K562 (cell line): ENCODE data around the gene PLEKHA7. TPM values are rescaled to one million over a fixed set of nuclear protein-coding genes. Genes with fewer than 3 reads are reported as not detected.

Experiments used
- ARNT ChIP-seq, 2 experiments: fragments of 450-650 bp; IDR thresholded peaks; 2 replicates each; pipeline ENCODE4 v1.6.1; 2016; ENCODE audit warnings: mild to moderate bottlenecking in 1 of 2
- DIDO1 ChIP-seq: fragments of 450-650 bp; IDR thresholded peaks from 2 replicates; pipeline ENCODE4 v1.6.1; 2016; ENCODE audit warnings: low read depth, missing biosample characterization, missing genetic modification characterization
- ID3 ChIP-seq, 2 experiments: fragments of 250-450 bp in 1 of 2; fragments of 450-650 bp in 1 of 2; sonication (Bioruptor Pico) in 1 of 2; IDR thresholded peaks; 2 replicates each; pipeline versions ENCODE4 v1.6.1 to v1.8.0; 2016 to 2021; ENCODE audit warnings: mild to moderate bottlenecking in 2 of 2, moderate library complexity in 2 of 2, missing compliant biosample characterization in 1 of 2, missing genetic modification characterization in 1 of 2
- NBN ChIP-seq: fragments of 450-650 bp; IDR thresholded peaks from 2 replicates; pipeline ENCODE4 v1.6.1; 2016; ENCODE audit warnings: low read depth, mild to moderate bottlenecking
- POLR2G ChIP-seq: fragments of 200-400 bp; formaldehyde crosslinking; IDR thresholded peaks from 2 replicates; pipeline ENCODE4 v1.6.1; 2017; ENCODE audit warnings: low read depth, mild to moderate bottlenecking, antibody characterized with exemption, low read length, moderate library complexity
- PTRF ChIP-seq: fragments of 450-650 bp; IDR thresholded peaks from 2 replicates; pipeline ENCODE4 v1.6.1; 2016; ENCODE audit warnings: mild to moderate bottlenecking, missing genetic modification characterization, missing compliant biosample characterization
- SIN3A ChIP-seq, 2 experiments: fragments of 150-350 bp in 1 of 2; IDR thresholded peaks; 2 replicates each; pipeline ENCODE4 v1.6.1; 2011 to 2016; ENCODE audit warnings: borderline replicate concordance in 2 of 2, low read depth in 2 of 2, low read length in 2 of 2, mild to moderate bottlenecking in 2 of 2, moderate library complexity in 2 of 2; ENCODE audit not compliant: control insufficient read depth in 1 of 2
- polyA plus RNA-seq, 8 experiments: library from polyadenylated mRNA; depleted of rRNA in 4 of 8; stranded (reverse) in 5 of 8; unstranded in 3 of 8; fragments of >200 nt; fragmentation: Nextera tagmentation in 2 of 8; fragmentation: Illumina TruSeq in 1 of 8; extraction: Ambion mirVana in 2 of 8; extraction: Trizol in 1 of 8; gene quantifications; 2 replicates each; pipeline versions ENCODE4 v1.2.1 to v1.2.3, GENCODE V29; 2011 to 2014; ENCODE audit warnings: inconsistent platforms in 1 of 8, missing spikeins in 1 of 8
- total RNA-seq, 7 experiments: library from RNA; depleted of rRNA in 6 of 7; stranded (reverse); fragments of >200 nt in 6 of 7; fragmentation: Illumina TruSeq in 2 of 7; extraction: Trizol in 2 of 7; gene quantifications; 2 replicates each; pipeline versions ENCODE4 v1.2.1 to v1.2.3, GENCODE V29; 2011 to 2021; ENCODE audit warnings: low replicate concordance in 1 of 7
- TF ChIP-seq, protein P1 (sequence below): fragments of 450-650 bp; IDR thresholded peaks from 2 replicates; pipeline ENCODE4 v1.6.1; 2017; ENCODE audit warnings: antibody characterized with exemption, mild to moderate bottlenecking
- TF ChIP-seq, protein P2 (sequence below), 2 experiments: fragments of 450-650 bp in 1 of 2; sonication (generic) in 1 of 2; formaldehyde crosslinking in 1 of 2; IDR thresholded peaks; 2 replicates each; pipeline versions ENCODE4 v1.7.1 to v1.9.0; 2016 to 2022; ENCODE audit warnings: inconsistent platforms in 1 of 2, mild to moderate bottlenecking in 1 of 2, missing genetic modification reagents in 1 of 2

Gene PLEKHA7
- total and polyA plus RNA-seq, 9 of the 15 experiments (the other 6 are each of a cell fraction or from before 2014, with no cell fraction given) = 0.06 to 0.77 (median 0.20) TPM; not detected in 1

DNA sequence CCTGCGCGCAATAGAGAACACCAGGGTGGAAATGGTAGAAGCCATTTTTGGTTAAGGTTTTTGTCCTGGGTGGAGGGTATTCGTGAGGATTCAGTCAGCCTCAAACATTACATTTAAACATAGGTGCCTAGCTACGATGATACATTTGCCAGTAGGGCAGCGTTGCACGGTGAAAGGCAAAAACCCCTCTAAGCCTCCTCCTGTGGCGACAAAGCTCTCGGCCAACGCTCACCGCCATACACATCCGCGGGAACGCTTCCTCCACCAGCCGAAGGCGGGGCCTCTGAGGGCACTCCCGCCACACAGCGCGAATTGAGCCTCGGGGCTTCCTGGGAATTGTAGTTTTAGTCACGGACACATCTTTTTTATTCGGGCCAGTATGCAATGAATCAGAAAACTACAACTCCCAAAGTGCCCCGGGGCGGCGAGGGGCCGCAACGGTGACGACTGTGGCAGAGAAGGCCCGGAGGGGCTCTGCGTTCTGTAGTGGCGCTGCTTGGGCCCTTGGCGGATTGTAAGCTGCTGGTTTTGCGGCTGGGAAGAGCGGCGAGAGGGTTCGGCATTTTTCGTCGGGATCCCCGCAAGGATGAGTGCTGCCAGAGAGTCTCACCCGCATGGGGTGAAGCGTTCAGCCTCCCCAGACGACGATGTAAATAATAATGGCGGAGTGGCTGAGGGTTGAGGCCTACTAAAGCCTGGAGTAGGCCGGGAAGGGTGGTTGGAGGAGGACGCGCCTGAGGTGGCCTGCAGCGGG is 275.8 kb downstream of the PLEKHA7 start, which contains the start of gene C11orf58 (continued):
- TF ChIP-seq, protein P1, sequence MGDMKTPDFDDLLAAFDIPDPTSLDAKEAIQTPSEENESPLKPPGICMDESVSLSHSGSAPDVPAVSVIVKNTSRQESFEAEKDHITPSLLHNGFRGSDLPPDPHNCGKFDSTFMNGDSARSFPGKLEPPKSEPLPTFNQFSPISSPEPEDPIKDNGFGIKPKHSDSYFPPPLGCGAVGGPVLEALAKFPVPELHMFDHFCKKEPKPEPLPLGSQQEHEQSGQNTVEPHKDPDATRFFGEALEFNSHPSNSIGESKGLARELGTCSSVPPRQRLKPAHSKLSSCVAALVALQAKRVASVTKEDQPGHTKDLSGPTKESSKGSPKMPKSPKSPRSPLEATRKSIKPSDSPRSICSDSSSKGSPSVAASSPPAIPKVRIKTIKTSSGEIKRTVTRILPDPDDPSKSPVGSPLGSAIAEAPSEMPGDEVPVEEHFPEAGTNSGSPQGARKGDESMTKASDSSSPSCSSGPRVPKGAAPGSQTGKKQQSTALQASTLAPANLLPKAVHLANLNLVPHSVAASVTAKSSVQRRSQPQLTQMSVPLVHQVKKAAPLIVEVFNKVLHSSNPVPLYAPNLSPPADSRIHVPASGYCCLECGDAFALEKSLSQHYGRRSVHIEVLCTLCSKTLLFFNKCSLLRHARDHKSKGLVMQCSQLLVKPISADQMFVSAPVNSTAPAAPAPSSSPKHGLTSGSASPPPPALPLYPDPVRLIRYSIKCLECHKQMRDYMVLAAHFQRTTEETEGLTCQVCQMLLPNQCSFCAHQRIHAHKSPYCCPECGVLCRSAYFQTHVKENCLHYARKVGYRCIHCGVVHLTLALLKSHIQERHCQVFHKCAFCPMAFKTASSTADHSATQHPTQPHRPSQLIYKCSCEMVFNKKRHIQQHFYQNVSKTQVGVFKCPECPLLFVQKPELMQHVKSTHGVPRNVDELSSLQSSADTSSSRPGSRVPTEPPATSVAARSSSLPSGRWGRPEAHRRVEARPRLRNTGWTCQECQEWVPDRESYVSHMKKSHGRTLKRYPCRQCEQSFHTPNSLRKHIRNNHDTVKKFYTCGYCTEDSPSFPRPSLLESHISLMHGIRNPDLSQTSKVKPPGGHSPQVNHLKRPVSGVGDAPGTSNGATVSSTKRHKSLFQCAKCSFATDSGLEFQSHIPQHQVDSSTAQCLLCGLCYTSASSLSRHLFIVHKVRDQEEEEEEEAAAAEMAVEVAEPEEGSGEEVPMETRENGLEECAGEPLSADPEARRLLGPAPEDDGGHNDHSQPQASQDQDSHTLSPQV = peak; percentile 95
- TF ChIP-seq DIDO1 (peak; percentile 71; the same call in 1 of the 2 replicates), NBN (0 out of 2 replicates have a peak, but pooled peaks have one; percentile 10), POLR2G (peak; percentile 95), ID3 (CRISPR knock-in tag; IDR thresholded peaks at IDR 0.05) (no peak), ID3 (tag; IDR thresholded peaks at IDR 0.05) (peak; percentile 71; the same call in 1 of the 2 replicates), ARNT (IDR thresholded peaks at IDR 0.05) (no peak), SIN3A (IDR thresholded peaks at IDR 0.05; ENCODE audit: borderline replicate concordance in 2 of 2, control insufficient read depth in 1 of 2, low read depth in 2 of 2, low read length in 2 of 2) (peak in 1 of 2 experiments; percentile 43; a peak in 2 of 4 replicates), PTRF (tag) (no peak)
- TF ChIP-seq, protein P2, sequence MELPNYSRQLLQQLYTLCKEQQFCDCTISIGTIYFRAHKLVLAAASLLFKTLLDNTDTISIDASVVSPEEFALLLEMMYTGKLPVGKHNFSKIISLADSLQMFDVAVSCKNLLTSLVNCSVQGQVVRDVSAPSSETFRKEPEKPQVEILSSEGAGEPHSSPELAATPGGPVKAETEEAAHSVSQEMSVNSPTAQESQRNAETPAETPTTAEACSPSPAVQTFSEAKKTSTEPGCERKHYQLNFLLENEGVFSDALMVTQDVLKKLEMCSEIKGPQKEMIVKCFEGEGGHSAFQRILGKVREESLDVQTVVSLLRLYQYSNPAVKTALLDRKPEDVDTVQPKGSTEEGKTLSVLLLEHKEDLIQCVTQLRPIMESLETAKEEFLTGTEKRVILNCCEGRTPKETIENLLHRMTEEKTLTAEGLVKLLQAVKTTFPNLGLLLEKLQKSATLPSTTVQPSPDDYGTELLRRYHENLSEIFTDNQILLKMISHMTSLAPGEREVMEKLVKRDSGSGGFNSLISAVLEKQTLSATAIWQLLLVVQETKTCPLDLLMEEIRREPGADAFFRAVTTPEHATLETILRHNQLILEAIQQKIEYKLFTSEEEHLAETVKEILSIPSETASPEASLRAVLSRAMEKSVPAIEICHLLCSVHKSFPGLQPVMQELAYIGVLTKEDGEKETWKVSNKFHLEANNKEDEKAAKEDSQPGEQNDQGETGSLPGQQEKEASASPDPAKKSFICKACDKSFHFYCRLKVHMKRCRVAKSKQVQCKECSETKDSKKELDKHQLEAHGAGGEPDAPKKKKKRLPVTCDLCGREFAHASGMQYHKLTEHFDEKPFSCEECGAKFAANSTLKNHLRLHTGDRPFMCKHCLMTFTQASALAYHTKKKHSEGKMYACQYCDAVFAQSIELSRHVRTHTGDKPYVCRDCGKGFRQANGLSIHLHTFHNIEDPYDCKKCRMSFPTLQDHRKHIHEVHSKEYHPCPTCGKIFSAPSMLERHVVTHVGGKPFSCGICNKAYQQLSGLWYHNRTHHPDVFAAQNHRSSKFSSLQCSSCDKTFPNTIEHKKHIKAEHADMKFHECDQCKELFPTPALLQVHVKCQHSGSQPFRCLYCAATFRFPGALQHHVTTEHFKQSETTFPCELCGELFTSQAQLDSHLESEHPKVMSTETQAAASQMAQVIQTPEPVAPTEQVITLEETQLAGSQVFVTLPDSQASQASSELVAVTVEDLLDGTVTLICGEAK (IDR thresholded peaks at IDR 0.05) = 0 out of 2 replicates have a peak, but pooled peaks have one; percentile 24
- TF ChIP-seq, protein P2 (CRISPR knock-in tag; IDR thresholded peaks at IDR 0.05) = no peak
